Activated CD8-positive, alpha-beta memory T cell treated with anti-CD3 and anti-CD28 coated beads, Interleukin-2, amount 10 ng/mL, durations not matched to agents 7 days and 5 days (primary cell): ENCODE data around the gene MARS2. TPM values are rescaled to one million over a fixed set of nuclear protein-coding genes. Genes with fewer than 3 reads are reported as not detected.
"Not testable (repeated sequence)": the region's sequence is repeated elsewhere in the genome, so short reads cannot be mapped to it uniquely, and the experiment has no call there.

Source experiments
- ATAC-seq: fragments of 150-1000 bp; cut with Tn5 transposase; one replicate; pipeline ENCODE4 v1.10.0; 2021; ENCODE audit warnings: moderate library complexity
- CTCF ChIA-PET: fragments of 350-600 bp; sonication (Branson Sonifier 250); formaldehyde crosslinking; loops from one replicate; lab custom pipeline; 2021; ENCODE audit warnings: antibody characterized with exemption; lab: Charles Lee
- DNase-seq: peaks from one replicate; pipeline ENCODE4 v3.0.0-alpha.2; 2020
- H3K27ac Mint-ChIP-seq: one replicate; pipeline ENCODE4 v1.8.0; 2021; ENCODE audit warnings: mild to moderate bottlenecking, mixed read lengths
- H3K27me3 Mint-ChIP-seq: one replicate; pipeline ENCODE4 v1.8.0; 2021; ENCODE audit warnings: mixed read lengths
- H3K36me3 Mint-ChIP-seq: one replicate; pipeline ENCODE4 v1.8.0; 2021; ENCODE audit warnings: mild to moderate bottlenecking, mixed read lengths
- H3K4me1 Mint-ChIP-seq: one replicate; pipeline ENCODE4 v1.8.0; 2021; ENCODE audit warnings: mixed read lengths
- H3K4me3 Mint-ChIP-seq: one replicate; pipeline ENCODE4 v1.8.0; 2021; ENCODE audit warnings: mild to moderate bottlenecking, moderate library complexity, mixed read lengths
- H3K9me3 Mint-ChIP-seq: one replicate; pipeline ENCODE4 v1.8.0; 2022; ENCODE audit warnings: low read depth, mixed read lengths
- total RNA-seq, 2 experiments: library from RNA; stranded (reverse); gene quantifications; one replicate each; pipeline ENCODE4 v1.2.3, GENCODE V29; 2021

MARS2 gene
- total RNA-seq, 2 experiments from 2014 or later = 17.8 to 22.0 TPM

- Mint-ChIP-seq H3K27ac (no peak overlapping the region), H3K36me3 (no peaks in the 10 kb centered on the region), H3K4me1 (no peaks in the 10 kb centered on the region), H3K9me3 (no peaks in the 10 kb centered on the region), H3K27me3 (peaks cover 16% of the 10 kb centered on the region), H3K4me3 (no peak overlapping the region)
- DNase-seq (no peak), ATAC-seq (no peak)
- CTCF ChIA-PET = no interaction called here
Observed at GRCh38 chr2:197677056-197677455, 28.1 kb upstream of the MARS2 start.

GRCh38 chr2:197677483-197677882, 27.7 kb upstream of the MARS2 start:
- DNase-seq (no peak), ATAC-seq (no peak)
- Mint-ChIP-seq H3K9me3 (no peaks in the 10 kb centered on the region), H3K4me3 (no peak overlapping the region), H3K27ac (no peak overlapping the region), H3K27me3 (peaks cover 14% of the 10 kb centered on the region), H3K4me1 (no peaks in the 10 kb centered on the region), H3K36me3 (no peaks in the 10 kb centered on the region)
- CTCF ChIA-PET = no interaction called here

GRCh38 chr2:197695206-197695605, 10.0 kb upstream of the MARS2 start:
- H3K27me3 Mint-ChIP-seq, H3K27ac Mint-ChIP-seq, H3K9me3 Mint-ChIP-seq, H3K36me3 Mint-ChIP-seq, H3K4me3 Mint-ChIP-seq, CTCF ChIA-PET, DNase-seq, ATAC-seq: not testable (repeated sequence)
- peaks cover 25% of the 10 kb centered on the region for H3K4me1 Mint-ChIP-seq

DNA sequence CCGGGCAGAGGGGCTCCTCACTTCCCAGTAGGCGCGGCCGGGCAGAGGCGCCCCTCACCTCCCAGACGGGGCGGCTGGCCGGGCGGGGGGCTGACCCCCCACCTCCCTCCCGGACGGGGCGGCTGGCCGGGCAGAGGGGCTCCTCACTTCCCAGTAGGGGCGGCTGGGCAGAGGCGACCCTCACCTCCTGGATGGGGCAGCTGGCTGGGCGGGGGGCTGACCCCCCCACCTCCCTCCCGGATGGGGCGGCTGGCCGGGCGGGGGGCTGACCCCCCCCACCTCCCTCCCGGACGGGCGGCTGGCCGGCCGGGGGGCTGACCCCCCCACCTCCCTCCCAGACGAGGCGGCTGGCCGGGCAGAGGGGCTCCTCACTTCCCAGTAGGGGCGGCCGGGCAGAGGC, 9.2 kb upstream of the MARS2 start:
- not testable (repeated sequence) for H3K4me3 Mint-ChIP-seq

GRCh38 chr2:197696571-197696970, 8.6 kb upstream of the MARS2 start:
- H3K27me3 Mint-ChIP-seq, H3K27ac Mint-ChIP-seq, CTCF ChIA-PET, H3K9me3 Mint-ChIP-seq, DNase-seq, H3K4me3 Mint-ChIP-seq, H3K36me3 Mint-ChIP-seq, ATAC-seq: not testable (repeated sequence)
- peaks cover 32% of the 10 kb centered on the region for H3K4me1 Mint-ChIP-seq

More for the DNA sequence above, 9.2 kb upstream of the MARS2 start:
- H3K27ac Mint-ChIP-seq, H3K27me3 Mint-ChIP-seq, ATAC-seq, H3K9me3 Mint-ChIP-seq, H3K36me3 Mint-ChIP-seq, CTCF ChIA-PET, DNase-seq: not testable (repeated sequence)
- H3K4me1 Mint-ChIP-seq = peaks cover 30% of the 10 kb centered on the region

- ATAC-seq, H3K9me3 Mint-ChIP-seq, H3K27ac Mint-ChIP-seq, H3K27me3 Mint-ChIP-seq, H3K4me3 Mint-ChIP-seq, CTCF ChIA-PET, DNase-seq: not testable (repeated sequence)
- Mint-ChIP-seq H3K36me3 (peaks cover 12% of the 10 kb centered on the region), H3K4me1 (peaks cover 30% of the 10 kb centered on the region)
Observed at GRCh38 chr2:197699724-197700123, 5.4 kb upstream of the MARS2 start.

GRCh38 chr2:197700960-197701359, 4.2 kb upstream of the MARS2 start:
- DNase-seq (no peak), ATAC-seq (no peak)
- peaks cover 14% of the 10 kb centered on the region for H3K36me3 Mint-ChIP-seq
- no peak overlapping the region for H3K4me3 Mint-ChIP-seq
- no peak overlapping the region for H3K27ac Mint-ChIP-seq
- no peaks in the 10 kb centered on the region for H3K27me3 Mint-ChIP-seq
- H3K4me1 Mint-ChIP-seq = peaks cover 31% of the 10 kb centered on the region
- CTCF ChIA-PET = no interaction called here
- no peaks in the 10 kb centered on the region for H3K9me3 Mint-ChIP-seq

GRCh38 chr2:197704434-197705120, 592 bp upstream of the MARS2 start:
- CTCF ChIA-PET = interaction anchor here (0.5 to 3.8 kb wide), 7 partner anchors 75 to 1436 kb away, joined by 3 to 27 read pairs (median 3); partner anchors contain the start of genes MOB4 and PLCL1
- H3K4me1 Mint-ChIP-seq = peaks cover 42% of the 10 kb centered on the region
- ATAC-seq (peak; percentile 45), DNase-seq (no peak)
- peaks cover 23% of the 10 kb centered on the region for H3K36me3 Mint-ChIP-seq
- peak overlapping the region; percentile 83 for H3K4me3 Mint-ChIP-seq
- no peaks in the 10 kb centered on the region for H3K27me3 Mint-ChIP-seq
- H3K27ac Mint-ChIP-seq = peak overlapping the region; percentile 94
- H3K9me3 Mint-ChIP-seq = no peaks in the 10 kb centered on the region

DNA sequence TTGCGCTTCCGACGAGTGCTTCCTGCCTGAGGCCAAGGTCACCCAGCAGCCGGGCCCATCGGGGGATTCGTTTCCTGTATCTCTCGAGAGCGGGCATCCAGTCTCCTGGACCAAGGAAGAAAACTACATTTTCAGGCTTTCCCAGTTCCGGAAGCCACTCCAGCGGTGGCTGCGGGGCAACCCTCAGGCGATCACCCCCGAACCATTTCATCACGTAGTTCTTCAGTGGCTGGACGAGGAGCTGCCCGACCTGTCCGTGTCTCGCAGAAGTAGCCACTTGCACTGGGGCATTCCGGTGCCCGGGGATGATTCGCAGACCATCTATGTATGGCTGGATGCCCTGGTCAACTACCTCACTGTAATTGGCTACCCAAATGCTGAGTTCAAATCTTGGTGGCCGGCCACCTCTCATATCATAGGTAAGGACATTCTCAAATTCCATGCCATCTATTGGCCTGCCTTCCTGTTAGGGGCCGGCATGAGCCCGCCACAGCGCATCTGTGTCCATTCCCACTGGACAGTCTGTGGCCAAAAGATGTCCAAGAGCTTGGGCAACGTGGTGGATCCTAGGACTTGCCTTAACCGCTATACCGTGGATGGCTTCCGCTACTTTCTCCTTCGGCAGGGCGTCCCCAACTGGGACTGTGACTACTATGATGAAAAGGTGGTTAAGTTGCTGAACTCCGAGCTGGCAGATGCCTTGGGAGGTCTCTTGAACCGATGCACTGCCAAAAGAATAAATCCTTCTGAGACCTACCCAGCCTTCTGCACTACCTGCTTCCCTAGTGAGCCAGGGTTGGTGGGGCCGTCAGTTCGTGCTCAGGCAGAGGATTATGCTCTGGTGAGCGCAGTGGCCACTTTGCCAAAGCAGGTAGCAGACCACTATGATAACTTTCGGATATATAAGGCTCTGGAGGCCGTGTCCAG, 1.0 kb downstream of the MARS2 start:
- no peak for ATAC-seq
- peak; percentile 73 for DNase-seq
- peak overlapping the region; percentile 83 for H3K4me3 Mint-ChIP-seq
- H3K36me3 Mint-ChIP-seq = peaks cover 28% of the 10 kb centered on the region
- H3K4me1 Mint-ChIP-seq = peaks cover 46% of the 10 kb centered on the region
- H3K9me3 Mint-ChIP-seq = no peaks in the 10 kb centered on the region
- no peaks in the 10 kb centered on the region for H3K27me3 Mint-ChIP-seq
- CTCF ChIA-PET = interaction anchor here (0.7 to 3.8 kb wide), 7 partner anchors 9 to 608 kb away, joined by 3 to 27 read pairs (median 3); partner anchors contain the start of genes HSPD1, HSPE1 and MOB4
- peak overlapping the region; percentile 89 for H3K27ac Mint-ChIP-seq

GRCh38 chr2:197706839-197707207, 1.7 kb downstream of the MARS2 start:
- DNase-seq (no peak), ATAC-seq (no peak)
- peaks cover 51% of the 10 kb centered on the region for H3K4me1 Mint-ChIP-seq
- H3K36me3 Mint-ChIP-seq = peaks cover 34% of the 10 kb centered on the region
- peak overlapping the region; percentile 89 for H3K27ac Mint-ChIP-seq
- CTCF ChIA-PET = interaction anchor here (0.7 to 3.8 kb wide), 5 partner anchors 9 to 608 kb away, joined by 3 to 27 read pairs (median 4); partner anchors contain the start of gene MOB4
- H3K9me3 Mint-ChIP-seq = no peaks in the 10 kb centered on the region
- no peaks in the 10 kb centered on the region for H3K27me3 Mint-ChIP-seq
- peak overlapping the region; percentile 83 for H3K4me3 Mint-ChIP-seq

DNA sequence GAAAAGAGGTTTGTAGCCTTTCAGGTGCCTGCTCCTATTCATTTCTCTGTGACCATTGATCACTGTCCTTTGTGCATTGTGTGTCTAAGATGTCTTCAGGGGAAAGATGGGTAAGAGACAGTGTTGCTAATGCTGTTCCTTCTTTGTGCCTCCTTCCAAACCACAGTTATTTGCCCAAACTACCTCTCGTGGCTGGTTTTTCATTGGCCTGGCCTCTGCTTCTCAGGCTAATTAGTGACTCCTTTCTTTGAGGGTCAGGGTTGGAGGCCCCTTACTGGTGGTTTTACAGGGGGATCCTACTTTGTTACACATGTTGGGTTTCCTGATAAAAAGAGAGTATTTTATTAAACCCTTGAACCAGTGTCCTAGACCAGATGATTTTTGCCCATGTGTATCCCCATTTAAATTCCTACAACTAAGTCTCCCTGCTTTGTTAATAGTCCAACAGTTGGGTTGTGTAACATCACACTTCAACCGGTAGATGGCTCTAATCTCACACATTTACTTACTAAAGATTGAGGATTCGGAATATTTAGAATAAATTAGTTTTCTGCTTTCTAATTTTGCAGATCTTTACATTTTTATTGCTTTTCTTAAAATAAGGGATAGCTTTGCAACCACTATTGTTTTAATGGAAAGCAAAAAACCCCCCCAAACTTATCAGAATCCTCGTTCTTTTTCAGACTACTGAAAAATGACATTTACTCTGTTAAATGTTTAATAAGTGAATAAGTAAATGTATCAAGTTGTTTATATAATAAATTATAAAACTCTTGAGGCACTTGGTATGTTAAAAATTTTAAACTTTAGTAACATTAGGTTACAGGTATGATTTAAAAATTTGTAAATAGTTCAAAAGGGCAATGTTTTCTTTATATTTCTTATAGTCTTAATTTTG, 2.4 kb downstream of the MARS2 start:
- no peaks in the 10 kb centered on the region for H3K9me3 Mint-ChIP-seq
- H3K4me3 Mint-ChIP-seq = peak overlapping the region; percentile 83
- H3K36me3 Mint-ChIP-seq = peaks cover 34% of the 10 kb centered on the region
- peaks cover 52% of the 10 kb centered on the region for H3K4me1 Mint-ChIP-seq
- ATAC-seq (no peak), DNase-seq (no peak)
- H3K27me3 Mint-ChIP-seq = no peaks in the 10 kb centered on the region
- H3K27ac Mint-ChIP-seq = peak overlapping the region; percentile 20
- CTCF ChIA-PET = interaction anchor here (0.8 to 3.8 kb wide), 5 partner anchors 10 to 589 kb away, joined by 3 to 27 read pairs (median 4); partner anchors contain the start of gene MOB4

GRCh38 chr2:197708331-197708730, 3.2 kb downstream of the MARS2 start:
- CTCF ChIA-PET = interaction anchor here (1.0 to 3.8 kb wide), 3 partner anchors 10 to 588 kb away, joined by 3 to 27 read pairs (median 4); no protein-coding TSS in a partner anchor
- H3K9me3 Mint-ChIP-seq = no peaks in the 10 kb centered on the region
- H3K27me3 Mint-ChIP-seq = no peaks in the 10 kb centered on the region
- DNase-seq = no peak
- peaks cover 59% of the 10 kb centered on the region for H3K4me1 Mint-ChIP-seq
- H3K27ac Mint-ChIP-seq = no peak overlapping the region
- no peak for ATAC-seq
- H3K36me3 Mint-ChIP-seq = peaks cover 34% of the 10 kb centered on the region
- H3K4me3 Mint-ChIP-seq = peak overlapping the region; percentile 37
